NCI-H82 treated with DMSO at 0.1 percent for 48 hours (cell line): ENCODE results near the gene TAPBP.
"Not testable (repeated sequence)": the region's sequence is repeated elsewhere in the genome, so short reads cannot be mapped to it uniquely, and the experiment has no call there.

Source experiments
- DNase-seq: peaks from one replicate; lab custom pipeline; 2025; ENCODE audit not compliant: unreplicated experiment; lab: John Stamatoyannopoulos, UW

The TAPBP gene

DNA sequence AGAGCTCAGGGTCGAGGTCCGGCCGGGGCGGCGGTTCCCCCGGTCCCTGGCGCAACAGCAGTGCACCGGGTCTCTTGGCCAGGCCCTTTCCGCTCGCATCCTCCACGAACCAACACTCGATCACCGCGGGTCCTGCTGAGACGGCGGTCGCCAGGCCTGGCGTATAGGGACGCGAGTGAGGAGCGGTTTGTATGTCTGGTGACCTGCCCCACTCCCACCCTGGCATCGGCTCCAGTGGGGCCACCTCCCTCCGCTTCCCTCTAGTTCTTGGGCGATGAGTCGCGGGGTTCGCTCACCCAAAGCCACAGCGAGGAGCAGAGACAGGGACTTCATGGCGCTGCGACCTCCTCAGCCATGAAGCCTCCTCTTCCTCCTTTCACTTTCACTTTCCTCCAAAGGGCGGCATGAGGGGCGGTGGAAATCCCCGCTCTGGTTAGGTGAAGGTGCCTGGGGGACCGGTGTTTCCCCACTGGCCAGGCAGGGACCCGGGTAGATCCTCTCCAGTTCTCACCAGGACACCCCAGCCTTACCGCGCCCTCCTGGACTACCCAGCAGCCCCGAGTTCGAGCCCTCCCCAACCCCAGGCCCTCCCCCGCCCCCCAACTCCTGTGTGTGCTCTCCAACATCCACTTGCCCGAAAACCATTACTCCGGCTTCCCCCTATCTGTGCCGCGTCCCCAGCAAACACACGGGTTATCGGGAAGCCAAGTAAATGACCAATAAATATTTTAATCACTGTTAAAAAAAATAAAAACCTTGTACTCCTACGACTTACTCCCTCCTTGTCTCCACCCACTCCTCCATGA lies at the start of gene TAPBP:
Gene TAPBP (minus strand): TSS at position 370 of the 806 bp plus-strand sequence. CDS start 37 bp downstream, at position 333.
- DNase-seq: no peak

DNA sequence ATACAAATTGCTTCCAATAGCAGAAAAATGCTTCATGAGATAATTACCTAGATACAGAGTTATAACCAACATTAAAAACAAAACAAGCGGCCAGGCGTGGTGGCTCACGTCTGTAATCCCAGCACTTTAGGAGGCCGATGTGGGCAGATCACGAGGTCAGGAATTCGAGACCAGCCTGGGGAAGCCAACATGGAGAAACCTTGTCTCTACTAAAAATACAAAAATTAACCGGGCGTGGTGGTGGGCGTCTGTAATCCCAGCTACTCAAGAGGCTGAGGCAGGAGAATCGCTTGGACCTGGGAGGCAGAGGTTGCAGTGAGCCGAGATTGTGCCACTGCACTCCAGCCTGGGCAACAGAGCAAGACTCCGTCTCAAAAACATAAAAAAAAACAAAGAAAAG lies 49.6 kb upstream of the TAPBP start:
- not testable (repeated sequence) for DNase-seq

DNA sequence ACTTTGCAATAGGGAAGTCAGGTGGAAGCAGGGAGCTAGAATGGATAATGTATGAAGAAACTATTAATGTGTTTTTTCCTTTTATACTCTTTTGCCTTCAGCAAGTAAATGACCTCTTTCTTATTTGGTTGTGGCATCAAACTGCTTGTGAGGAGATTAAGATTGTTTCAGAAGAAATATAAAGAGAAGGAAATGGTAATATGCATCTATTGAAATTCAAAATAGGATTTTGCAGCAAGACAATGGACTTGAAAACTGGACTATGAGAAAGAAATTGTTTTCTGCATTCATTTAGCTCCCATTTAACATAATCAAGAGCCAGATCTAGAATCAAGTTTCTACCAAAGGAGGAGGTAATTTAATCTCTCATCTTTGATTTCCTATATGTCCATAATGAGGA lies 45.5 kb upstream of the TAPBP start:
- DNase-seq: no peak

DNA sequence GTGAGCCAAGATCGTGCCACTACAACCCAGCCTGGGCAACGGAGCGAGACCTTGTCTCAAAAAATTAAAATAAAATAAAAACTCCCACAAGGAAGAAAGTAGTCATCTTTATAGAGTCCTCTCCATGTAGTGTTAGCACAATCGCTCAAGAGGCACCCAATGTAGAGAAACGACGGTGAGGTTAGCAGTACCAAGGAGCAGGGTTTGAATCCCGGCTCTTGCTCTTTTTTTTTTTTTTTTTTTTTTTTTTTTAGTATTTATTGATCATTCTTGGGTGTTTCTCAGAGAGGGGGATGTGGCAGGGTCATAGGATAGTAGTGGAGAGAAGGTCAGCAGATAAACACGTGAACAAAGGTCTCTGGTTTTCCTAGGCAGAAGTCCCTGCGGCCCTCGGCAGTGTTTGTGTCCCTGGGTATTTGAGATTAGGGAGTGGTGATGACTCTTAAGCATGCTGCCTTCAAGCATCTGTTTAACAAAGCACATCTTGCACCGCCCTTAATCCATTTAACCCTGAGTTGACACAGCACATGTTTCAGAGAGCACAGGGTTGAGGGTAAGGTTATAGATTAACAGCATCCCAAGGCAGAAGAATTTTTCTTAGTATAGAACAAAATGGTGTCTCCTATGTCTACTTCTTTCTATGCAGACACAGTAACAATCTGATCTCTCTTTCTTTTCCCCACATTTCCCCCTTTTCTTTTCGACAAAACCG lies 43.4 kb upstream of the TAPBP start:
- peak; percentile 47 for DNase-seq

DNA sequence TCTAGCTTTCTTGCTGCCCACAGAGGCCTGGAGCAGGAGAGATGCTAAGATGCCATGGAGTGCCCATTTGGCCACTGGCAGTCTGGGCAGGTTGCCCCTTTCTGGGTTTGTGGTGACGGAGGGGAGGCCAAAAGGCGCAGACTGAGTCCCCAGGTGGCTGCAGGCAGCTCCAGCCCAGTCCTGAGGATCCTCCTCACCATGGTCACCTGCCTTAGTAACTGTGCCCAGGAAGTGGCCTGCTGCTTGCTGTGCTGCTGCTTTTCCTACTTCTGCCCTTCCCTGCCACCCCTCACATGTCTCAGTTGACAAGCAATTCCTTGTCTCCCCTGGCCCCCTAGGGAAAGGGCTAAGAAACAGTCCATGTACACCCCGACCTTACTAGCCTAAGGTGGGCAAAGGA lies 42.4 kb upstream of the TAPBP start:
- no peak for DNase-seq

DNA sequence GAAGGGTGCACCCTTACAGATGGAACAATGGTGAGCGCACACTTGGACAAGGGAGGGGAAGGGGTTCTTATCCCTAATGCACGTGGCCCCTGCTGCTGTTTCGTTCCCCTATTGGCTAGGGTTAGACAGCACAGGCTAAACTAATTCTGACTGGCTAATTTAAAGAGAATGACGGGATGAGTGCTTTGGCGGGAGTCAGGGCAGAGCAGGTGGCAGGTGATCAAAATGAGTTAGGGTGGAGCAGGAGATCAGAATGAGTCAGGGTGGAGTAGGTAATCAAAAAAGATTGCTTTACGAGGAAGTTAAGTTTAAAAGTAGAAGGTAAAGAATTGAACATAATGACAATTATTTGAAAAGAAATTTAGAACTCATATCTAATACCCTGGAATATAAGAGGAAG lies 42.0 kb upstream of the TAPBP start:
- DNase-seq: not testable (repeated sequence)

DNA sequence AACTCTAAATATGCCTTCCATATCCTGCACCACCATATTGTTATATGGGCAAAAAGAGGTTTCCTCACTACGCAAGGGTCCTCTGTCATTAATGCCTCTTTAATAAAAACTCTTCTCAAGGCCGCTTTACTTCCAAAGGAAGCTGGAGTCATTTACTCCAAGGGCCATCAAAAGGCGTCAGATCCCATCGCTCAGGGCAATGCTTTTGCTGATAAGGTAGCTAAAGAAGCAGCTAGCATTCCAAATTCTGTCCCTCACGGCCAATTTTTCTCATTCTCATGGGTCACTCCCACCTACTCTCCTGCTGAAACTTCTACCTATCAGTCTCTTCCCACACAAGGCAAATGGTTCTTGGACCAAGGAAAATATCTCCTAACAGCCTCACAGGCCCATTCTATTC lies 33.9 kb upstream of the TAPBP start:
- DNase-seq: no peak

DNA sequence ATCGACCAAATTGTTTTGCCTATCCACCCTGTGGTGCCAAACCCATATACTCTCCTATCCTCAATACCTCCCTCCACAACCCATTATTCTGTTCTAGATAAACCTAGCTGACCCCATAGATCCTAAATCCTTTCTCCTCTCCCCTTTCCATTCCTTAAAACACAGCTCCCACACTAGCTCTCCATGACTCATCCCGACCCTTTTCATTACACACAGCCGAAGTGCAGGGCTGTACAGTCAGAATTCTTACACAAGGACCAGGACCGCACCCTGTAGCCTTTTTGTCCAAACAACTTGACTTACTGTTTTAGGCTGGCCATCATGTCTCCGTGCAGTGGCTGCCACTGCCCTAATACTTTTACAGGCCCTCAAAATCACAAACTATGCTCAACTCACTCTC lies 33.1 kb upstream of the TAPBP start:
- DNase-seq: not testable (repeated sequence)

DNA sequence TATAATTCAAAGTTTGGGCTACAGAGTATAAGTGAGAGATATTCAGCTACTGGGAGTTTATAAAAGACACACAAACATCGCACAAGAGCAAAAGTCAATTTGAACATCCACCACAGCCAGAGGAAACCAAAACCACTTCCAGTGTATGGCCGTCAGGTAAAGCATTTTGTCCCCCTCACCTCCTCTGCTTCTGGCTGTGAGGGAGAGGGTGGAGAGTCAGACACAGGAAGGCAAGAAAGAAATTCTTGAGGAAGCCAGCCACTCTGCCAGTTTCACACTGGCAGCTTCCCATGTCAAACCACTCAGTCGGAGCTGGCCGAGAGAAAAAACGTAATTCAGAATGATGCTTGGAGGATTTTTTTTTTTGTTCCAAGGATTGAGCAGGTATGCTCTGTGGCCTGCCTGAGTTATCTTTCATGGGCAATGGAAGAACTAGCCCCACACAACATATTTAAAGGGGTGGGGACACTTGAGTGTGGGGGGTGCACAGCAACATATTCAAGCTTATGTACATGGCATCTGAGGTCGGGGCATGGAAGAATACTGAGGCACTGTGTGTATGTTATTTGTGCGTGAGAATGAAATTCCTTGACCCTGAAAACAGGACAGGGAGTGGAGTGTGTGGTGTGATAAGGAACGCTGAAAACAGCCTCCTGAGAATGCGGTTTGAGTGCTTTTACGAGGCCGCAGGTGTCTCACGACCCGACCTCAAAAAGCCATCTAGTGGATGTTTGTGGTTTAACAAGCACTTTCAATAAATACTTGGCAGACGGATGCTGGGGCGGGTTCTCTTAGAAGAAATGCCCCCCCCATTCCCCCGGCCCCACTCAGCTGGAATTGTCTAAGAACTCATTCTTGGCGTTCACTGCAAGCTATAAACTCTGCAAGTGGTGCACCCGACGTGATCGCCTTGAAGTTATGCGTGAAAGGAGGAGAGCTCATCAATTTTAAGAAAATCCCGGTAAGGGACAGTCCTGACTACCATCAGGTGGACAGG lies 31.1 kb upstream of the TAPBP start:
- DNase-seq: peak; percentile 73

DNA sequence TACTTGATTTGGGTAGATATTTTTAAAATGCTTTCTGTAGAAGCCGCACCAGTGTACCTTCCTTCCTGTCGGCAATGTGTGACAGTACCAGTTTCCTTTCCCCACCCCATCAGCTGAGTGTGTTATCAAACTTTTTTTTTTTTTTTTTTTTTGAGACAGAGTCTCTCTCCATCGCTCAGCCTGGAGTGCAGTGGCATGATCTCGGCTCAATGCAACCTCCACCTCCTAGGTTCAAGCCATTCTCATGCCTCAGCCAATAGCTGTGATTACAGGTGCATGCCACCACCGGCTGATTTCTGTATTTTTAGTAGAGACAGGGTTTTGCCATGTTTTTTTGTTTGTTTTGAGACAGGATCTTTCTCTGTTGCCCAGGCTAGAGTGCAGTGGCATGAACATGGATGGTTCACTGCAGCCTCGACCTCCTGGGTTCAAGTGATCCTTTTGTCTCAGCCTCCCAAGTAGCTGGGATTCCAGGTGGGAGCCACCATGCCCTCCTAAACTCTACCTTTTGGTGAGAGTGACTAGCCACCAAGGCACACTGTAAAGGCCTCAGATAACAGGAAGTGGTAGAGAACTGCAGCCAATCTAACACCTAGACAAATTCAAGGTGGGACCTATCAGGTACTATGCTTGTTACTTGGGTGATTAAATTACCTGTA lies 30.2 kb upstream of the TAPBP start:
- no peak for DNase-seq

DNA sequence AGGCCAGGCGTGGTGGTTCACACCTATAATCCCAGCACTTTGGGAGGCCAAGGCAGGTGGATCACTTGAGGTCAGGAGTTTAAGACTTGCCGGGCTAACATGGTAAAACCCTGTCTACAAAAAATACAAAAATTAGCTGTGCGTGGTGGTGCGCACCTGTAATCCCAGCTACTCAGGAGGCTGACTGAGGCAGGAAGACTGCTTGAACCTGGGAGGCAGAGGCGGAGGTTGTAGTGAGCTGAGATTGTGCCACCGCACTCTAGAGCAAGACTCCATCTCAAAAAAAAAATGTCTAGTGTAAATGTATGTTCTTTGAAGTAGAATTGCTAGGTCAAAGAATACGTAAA lies 29.7 kb upstream of the TAPBP start:
- DNase-seq: not testable (repeated sequence)

DNA sequence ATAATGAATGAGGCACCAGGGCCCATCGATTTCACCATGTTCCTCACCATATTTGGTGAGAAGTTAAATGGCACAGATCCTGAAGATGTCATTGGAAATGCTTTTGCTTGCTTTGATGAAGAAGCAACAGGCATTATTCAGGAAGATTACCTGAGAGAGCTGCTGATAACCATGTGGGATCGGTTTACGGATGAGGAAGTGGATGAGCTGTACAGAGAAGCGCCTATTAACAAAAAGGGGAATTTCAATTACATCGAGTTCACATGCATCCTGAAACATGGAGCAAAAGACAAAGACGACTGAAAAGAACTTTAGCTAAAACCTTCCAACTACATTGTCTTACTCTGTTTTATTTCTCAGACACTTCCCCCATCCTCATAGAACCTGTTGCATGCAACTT lies 25.3 kb upstream of the TAPBP start:
- no peak for DNase-seq

DNA sequence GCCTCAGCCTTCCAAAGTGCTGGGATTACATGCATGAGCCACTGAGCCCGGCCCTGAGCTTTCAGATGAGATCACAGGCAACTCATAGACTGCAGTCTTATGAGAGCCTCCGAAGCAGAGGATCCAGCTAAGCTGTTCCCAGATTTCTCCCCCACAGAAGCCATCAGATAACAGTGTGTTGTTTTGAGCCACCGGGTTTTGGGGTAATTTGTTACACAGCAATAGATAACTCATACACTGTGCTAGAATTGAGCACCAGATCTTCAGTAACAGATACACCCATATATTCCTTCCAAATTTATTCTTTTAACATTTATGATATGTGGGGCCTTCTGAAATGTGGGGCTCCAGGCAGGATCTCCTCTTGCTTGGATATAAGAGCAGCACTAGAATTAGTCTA lies 22.6 kb upstream of the TAPBP start:
- no peak for DNase-seq

DNA sequence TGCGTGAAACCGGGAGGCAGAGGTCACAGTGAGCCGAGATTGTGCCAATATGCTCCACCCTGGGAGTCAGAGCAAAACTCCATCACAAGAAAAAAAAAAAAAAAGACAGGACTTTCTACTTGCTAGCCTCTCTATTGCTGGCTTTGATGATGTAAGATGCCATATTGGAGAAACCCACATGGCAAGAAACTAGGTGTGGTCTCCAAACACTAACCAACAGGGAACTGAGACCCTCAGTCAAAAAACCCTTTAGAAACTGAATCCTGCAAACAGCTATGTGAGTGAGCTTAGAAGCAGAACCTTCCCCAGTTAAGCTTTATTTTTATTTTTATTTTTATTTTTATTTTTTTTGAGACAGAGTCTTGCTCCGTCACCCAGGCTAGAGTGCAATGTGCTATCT lies 22.0 kb upstream of the TAPBP start:
- DNase-seq: no peak

DNA sequence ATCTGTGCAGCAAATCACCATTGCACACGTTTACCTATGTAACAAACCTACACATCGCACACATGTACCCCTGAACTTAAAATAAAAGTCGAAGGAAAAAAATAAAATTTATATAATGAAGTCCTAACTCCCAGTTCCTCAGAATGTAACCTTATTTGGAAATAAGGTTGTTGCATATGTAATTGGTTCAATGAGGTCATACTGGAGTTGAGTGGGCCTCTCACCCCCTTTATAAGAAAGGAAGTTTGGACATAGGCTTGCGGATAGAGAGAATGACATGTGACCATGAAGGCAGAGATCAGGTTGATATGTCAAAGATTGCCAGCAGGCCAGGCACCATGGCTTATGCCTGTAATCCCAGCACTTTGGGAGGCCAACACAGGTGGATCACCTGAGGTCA lies 19.8 kb upstream of the TAPBP start:
- no peak for DNase-seq

DNA sequence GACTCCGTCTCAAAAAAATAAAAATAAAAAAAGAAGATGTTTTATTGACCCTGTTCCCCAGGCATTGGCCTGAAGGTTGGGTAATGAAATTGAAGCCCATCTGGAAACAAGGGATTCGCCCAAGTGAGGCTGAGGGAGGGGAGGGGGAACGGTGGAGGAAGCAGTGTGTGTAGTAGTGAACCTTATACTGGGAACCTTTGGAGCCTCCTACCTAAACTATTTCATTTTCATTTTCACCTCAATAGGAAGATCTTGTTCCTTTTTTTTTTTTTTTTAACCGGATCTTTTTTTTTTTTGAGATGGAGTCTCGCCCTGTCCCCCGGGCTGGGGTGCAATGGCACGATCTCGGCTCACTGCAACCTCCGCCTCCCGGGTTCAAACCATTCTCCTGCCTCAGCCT lies 16.9 kb upstream of the TAPBP start:
- DNase-seq: no peak

DNA sequence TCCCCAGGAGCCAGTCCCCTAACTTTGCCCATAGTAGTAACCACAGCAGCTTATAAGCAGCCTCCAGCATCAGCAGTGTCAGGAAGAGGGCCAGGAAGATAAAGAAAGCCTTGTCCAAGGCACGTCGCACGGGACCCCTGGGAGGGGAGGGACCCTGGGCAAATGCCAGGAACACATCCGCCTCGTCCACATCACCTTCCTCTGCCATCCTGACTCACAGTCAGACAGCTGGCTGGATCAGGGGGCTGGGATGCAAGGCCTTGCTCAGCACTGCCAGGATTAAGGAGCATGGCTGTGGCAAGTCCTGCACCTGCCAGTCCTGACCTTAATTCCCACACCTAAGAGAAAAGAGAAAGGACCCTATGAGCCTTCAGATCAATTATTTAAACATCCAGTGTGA lies 15.2 kb upstream of the TAPBP start:
- no peak for DNase-seq

DNA sequence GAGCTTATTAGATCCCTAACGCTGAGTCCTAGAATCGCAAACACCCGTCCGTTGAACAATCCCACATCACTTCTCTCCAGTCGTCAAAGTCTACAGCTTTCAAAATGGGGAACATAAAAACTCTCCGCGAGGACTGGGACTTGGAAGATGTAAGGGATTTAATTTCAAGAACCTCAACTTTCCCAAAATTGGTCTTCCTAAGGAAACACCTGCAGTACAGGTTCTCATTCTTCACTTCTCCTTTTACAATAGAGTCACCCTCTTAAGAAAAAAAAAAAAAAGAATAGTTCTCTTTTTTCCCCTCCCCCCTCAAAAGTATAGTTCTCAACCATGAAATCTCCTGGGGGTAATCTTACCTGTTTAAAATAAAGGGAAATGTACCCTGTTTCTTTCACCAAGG lies 10.2 kb upstream of the TAPBP start:
- DNase-seq: no peak

DNA sequence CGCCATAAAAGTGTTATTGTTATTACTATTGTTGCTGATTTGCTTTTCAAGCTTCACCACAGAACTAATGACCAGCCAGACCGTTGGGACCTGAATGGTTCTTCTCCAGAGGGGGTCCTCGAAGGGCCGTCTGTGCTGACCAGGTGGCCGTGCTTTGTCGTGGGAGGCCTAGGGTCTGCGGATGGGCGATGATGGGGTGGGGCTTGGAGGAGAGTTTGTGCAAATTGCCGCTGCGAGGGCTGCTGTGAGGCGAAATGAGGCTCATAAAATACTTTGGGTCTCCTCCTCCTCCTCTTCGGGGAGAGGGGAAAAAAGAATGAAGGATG lies 9.7 kb upstream of the TAPBP start:
- no peak for DNase-seq

DNA sequence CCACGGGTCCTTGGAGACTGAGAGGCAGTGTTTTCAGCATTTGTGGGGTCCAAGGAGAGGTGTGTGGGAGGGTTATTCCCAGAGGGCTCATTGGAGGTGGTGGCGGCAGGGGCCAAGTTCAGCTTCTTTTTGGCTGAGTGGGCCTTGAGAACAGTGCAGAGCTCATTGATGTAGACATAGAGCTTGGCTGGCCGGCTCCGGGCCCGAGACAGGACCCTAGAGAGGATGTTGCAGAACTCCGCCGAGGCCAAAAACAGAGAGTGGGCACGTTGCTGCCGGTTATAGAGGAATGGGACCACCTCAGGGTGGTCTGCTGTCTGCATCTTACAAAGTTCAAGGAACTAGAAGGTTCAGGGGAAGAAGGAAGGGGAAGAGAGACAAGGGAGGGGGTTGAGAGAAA lies 7.3 kb upstream of the TAPBP start:
- no peak for DNase-seq
